Measurements from ENCODE around the gene HLA-DRA. TPM values are rescaled to one million over a fixed set of nuclear protein-coding genes. Genes with fewer than 3 reads are reported as not detected.
"Not testable (repeated sequence)": the region's sequence is repeated elsewhere in the genome, so short reads cannot be mapped to it uniquely, and the experiment has no call there.

HLA-DRA gene
- total and polyA plus RNA-seq, 7 donors, result 19.9 to 90.0 (median 43.0) TPM

GRCh38 chr6:32432050-32432450 is 7.6 kb upstream of the HLA-DRA start:
- intact Hi-C loops (cut with DNase I), result loop anchor here in 1 of 2 donors (5.0 kb wide), 1 partner anchor 265 kb away; no protein-coding TSS in a partner anchor
- DNase-seq, result no peak
- TF ChIP-seq, protein P1, sequence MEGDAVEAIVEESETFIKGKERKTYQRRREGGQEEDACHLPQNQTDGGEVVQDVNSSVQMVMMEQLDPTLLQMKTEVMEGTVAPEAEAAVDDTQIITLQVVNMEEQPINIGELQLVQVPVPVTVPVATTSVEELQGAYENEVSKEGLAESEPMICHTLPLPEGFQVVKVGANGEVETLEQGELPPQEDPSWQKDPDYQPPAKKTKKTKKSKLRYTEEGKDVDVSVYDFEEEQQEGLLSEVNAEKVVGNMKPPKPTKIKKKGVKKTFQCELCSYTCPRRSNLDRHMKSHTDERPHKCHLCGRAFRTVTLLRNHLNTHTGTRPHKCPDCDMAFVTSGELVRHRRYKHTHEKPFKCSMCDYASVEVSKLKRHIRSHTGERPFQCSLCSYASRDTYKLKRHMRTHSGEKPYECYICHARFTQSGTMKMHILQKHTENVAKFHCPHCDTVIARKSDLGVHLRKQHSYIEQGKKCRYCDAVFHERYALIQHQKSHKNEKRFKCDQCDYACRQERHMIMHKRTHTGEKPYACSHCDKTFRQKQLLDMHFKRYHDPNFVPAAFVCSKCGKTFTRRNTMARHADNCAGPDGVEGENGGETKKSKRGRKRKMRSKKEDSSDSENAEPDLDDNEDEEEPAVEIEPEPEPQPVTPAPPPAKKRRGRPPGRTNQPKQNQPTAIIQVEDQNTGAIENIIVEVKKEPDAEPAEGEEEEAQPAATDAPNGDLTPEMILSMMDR (IDR thresholded peaks at IDR 0.05), result peak; percentile 35
- 7 to 11% (median 8%) methylated on average over 1 of the region's 1 CpG for WGBS, 3 donors
- Histone ChIP-seq H3K36me3 (ENCODE audit: insufficient read depth in 1 of 2, low read depth in 1 of 2) (no peaks in the 10 kb centered on the region), H3K4me3 (no peak overlapping the region), H3K4me1 (no peaks in the 10 kb centered on the region), H3K27me3 (ENCODE audit: insufficient read depth in 3 of 3, low read length in 2 of 3) (peaks cover 0 to 3% (median 0%) of the 10 kb centered on the region in 3 donors), H3K27ac (no peak overlapping the region), H3K9me3 (no peaks in the 10 kb centered on the region)
- no peak for ATAC-seq

DNA sequence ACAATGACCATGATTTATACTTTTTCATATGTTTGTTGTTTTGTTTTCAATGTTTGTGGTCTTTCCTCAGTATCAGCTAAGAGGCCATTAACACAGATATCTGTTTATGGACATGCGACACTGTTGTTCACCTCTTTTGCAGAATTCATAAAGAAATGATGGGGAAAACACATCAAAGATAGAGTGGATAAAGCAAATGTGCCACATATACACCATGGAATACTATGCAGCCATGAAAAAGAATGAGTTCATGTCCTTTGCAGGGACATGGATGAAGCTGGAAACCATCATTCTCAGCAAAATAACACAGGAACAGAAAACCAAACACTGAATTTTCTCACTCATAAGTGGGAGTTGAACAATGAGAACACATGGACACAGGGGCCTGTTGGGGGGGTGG is 5.7 kb upstream of the HLA-DRA start:
- not testable (repeated sequence) for H3K9me3 ChIP-seq; ATAC-seq; H3K27me3 ChIP-seq (ENCODE audit: insufficient read depth in 3 of 3, low read length in 2 of 3); H3K27ac ChIP-seq; DNase-seq; H3K36me3 ChIP-seq (ENCODE audit: insufficient read depth in 1 of 2, low read depth in 1 of 2); H3K4me3 ChIP-seq; H3K4me1 ChIP-seq
- WGBS, 3 donors, result 87 to 100% (median 93%) methylated on average over 1 of the region's 1 CpG
- intact Hi-C loops (cut with DNase I), result loop anchor here in 1 of 2 donors (5.0 kb wide), 1 partner anchor 263 kb away; no protein-coding TSS in a partner anchor

DNA sequence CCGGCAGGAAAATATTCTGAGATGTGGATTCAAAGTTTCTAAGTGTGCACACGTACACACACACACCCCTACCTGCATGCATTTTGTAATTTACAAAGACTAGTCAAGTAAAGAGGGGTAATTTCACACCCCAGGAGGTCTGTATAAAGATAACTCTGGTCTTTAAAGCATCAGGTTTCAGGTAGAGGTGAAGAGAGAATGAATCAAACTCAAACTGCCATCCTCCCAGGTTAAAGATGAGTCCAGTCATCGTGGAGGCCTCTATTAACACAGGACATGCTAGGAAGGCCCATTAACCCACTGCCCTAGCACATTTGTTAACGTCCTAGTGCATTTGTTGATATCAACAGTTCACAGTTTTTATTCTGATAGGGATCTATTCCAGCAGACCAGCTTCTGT is 3.5 kb upstream of the HLA-DRA start:
- intact Hi-C loops (cut with DNase I), result no loop called here
- 56 to 66% (median 58%) methylated on average over 4 of the region's 4 CpGs for WGBS, 3 donors
- Histone ChIP-seq H3K27me3 (ENCODE audit: insufficient read depth in 3 of 3, low read length in 2 of 3) (peaks cover 0 to 5% (median 0%) of the 10 kb centered on the region in 3 donors), H3K27ac (no peak overlapping the region), H3K4me3 (no peak overlapping the region), H3K9me3 (no peaks in the 10 kb centered on the region), H3K4me1 (no peaks in the 10 kb centered on the region), H3K36me3 (ENCODE audit: insufficient read depth in 1 of 2, low read depth in 1 of 2) (no peaks in the 10 kb centered on the region)
- TF ChIP-seq, protein P1 (IDR thresholded peaks at IDR 0.05), result no peak
- no peak for ATAC-seq
- no peak for DNase-seq

GRCh38 chr6:32436995-32437836 is 2.5 kb upstream of the HLA-DRA start:
- peak in 1 of 4 donors; percentile 50 for ATAC-seq
- Histone ChIP-seq H3K27me3 (ENCODE audit: insufficient read depth in 3 of 3, low read length in 2 of 3) (peaks cover 0 to 5% (median 0%) of the 10 kb centered on the region in 3 donors), H3K4me3 (no peak overlapping the region), H3K36me3 (ENCODE audit: insufficient read depth in 1 of 2, low read depth in 1 of 2) (no peaks in the 10 kb centered on the region), H3K27ac (no peak overlapping the region), H3K9me3 (no peaks in the 10 kb centered on the region), H3K4me1 (no peaks in the 10 kb centered on the region)
- 56 to 69% (median 63%) methylated on average over 2 of the region's 2 CpGs for WGBS, 3 donors
- intact Hi-C loops (cut with DNase I), result no loop called here
- no peak for DNase-seq
- TF ChIP-seq, protein P1 (IDR thresholded peaks at IDR 0.05), result no peak

DNA sequence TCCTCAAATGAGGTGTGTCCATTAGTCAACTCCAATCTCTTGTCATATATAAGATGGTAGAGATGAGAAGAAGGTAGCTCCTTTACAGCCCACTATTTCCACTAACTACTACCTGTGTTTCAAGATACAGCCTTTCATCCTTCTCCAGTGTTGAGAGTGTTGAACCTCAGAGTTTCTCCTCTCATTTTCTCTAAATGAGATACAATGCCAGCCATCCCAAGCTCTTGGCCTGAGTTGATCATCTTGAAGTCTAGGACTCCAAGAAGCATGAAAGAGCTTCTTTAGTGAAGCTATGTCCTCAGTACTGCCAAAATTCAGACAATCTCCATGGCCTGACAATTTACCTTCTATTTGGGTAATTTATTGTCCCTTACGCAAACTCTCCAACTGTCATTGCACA is 548 bp upstream of the HLA-DRA start:
- WGBS, 3 donors, result 50 to 91% (median 70%) methylated on average over 1 of the region's 1 CpG
- Histone ChIP-seq H3K9me3 (no peaks in the 10 kb centered on the region), H3K27ac (no peak overlapping the region), H3K36me3 (ENCODE audit: insufficient read depth in 1 of 2, low read depth in 1 of 2) (no peaks in the 10 kb centered on the region), H3K4me3 (no peak overlapping the region), H3K27me3 (ENCODE audit: insufficient read depth in 3 of 3, low read length in 2 of 3) (peaks cover 0 to 5% (median 0%) of the 10 kb centered on the region in 3 donors), H3K4me1 (no peaks in the 10 kb centered on the region)
- ATAC-seq, result no peak
- intact Hi-C loops (cut with DNase I), result no loop called here
- TF ChIP-seq, protein P1 (IDR thresholded peaks at IDR 0.05), result no peak
- DNase-seq, result no peak
